HepG2 (cell line): Measurements from ENCODE around the gene LANCL2. TPM values are rescaled to one million over a fixed set of nuclear protein-coding genes. Genes with fewer than 3 reads are reported as not detected.
"Not testable (repeated sequence)": the region's sequence is repeated elsewhere in the genome, so short reads cannot be mapped to it uniquely, and the experiment has no call there.

Source experiments
- ATAC-seq: fragments of 200-7000 bp; cut with Tn5 transposase; 3 replicates; pipeline ENCODE4 v1.9.1; 2020; ENCODE audit warnings: mild to moderate bottlenecking, moderate library complexity
- BruUV-seq: library from RNA; stranded (reverse); fragments of 400-500 nt; replicated peaks from 2 replicates; lab custom pipeline; 2021; lab: Mats Ljungman, UMichigan
- CTCF ChIA-PET: fragments of 300-600 bp; formaldehyde crosslinking; extraction: SDS; loops from one replicate; lab custom pipeline; 2021; ENCODE audit warnings: low total read pairs, inconsistent platforms, low intra/inter-chr PET ratio; lab: Yijun Ruan, JAX
- POLR2A ChIA-PET: fragments of 350-600 bp; sonication (Branson Sonifier 250); formaldehyde crosslinking; loops from one replicate; lab custom pipeline; 2020; ENCODE audit warnings: antibody characterized with exemption, inconsistent platforms; lab: Yijun Ruan, JAX
- DNase-seq: peaks from one replicate; pipeline ENCODE4 v3.0.0-alpha.2; 2015; ENCODE audit warnings: low spot score
- FAIRE-seq: peaks from 3 replicates; lab custom pipeline; 2011; peaks lifted over from hg19 to GRCh38; lab: Jason Lieb, UNC
- H2AFZ ChIP-seq: one replicate; pipeline ENCODE4 v1.6.1; 2011; ENCODE audit warnings: low read length, inconsistent platforms
- H3K27ac ChIP-seq: fragments of 300-600 bp; 3 replicates; pipeline ENCODE4 v1.8.0; 2011; ENCODE audit warnings: mixed run types, mild to moderate bottlenecking, mixed read lengths, low read length, inconsistent platforms; ENCODE audit not compliant: insufficient read depth; ENCODE audit errors: extremely low read length
- H3K27me3 ChIP-seq, 2 experiments: fragments of 200-600 bp in 1 of 2; 2 replicates in 1 of 2; 3 replicates in 1 of 2; pipeline versions ENCODE4 v1.6.0 to v1.8.0; 2011; ENCODE audit warnings: low read length in 2 of 2, mild to moderate bottlenecking in 2 of 2, moderate library complexity in 2 of 2, inconsistent platforms in 1 of 2; ENCODE audit not compliant: insufficient read depth in 2 of 2, control insufficient read depth in 1 of 2
- H3K36me3 ChIP-seq, 2 experiments: fragments of 200-600 bp in 1 of 2; replicated peaks in 1 of 2; 2 replicates in 1 of 2; 3 replicates in 1 of 2; pipeline versions ENCODE4 v1.5.1 to v1.8.0; 2011; ENCODE audit warnings: low read length in 2 of 2, inconsistent platforms in 1 of 2; ENCODE audit not compliant: insufficient read depth in 2 of 2, control insufficient read depth in 1 of 2
- H3K4me1 ChIP-seq: 2 replicates; pipeline ENCODE4 v1.5.1; 2012; ENCODE audit warnings: low read length, inconsistent platforms; ENCODE audit not compliant: insufficient read depth
- H3K4me2 ChIP-seq: 2 replicates; pipeline ENCODE4 v1.6.0; 2011; ENCODE audit warnings: low read depth, low read length, inconsistent platforms
- H3K4me3 ChIP-seq, 3 experiments: fragments of 200-600 bp in 1 of 3; sonication (generic), shearing (Covaris generic) in 1 of 3; replicated peaks in 1 of 3; 2 replicates each; pipeline ENCODE4 v1.5.1; 2011 to 2016; ENCODE audit warnings: low read length in 3 of 3, inconsistent platforms in 2 of 3, low read depth in 2 of 3, mild to moderate bottlenecking in 2 of 3, control low read depth in 1 of 3, mixed read lengths in 1 of 3; ENCODE audit not compliant: insufficient read depth in 1 of 3
- H3K79me2 ChIP-seq: one replicate; pipeline ENCODE4 v1.6.1; 2011; ENCODE audit warnings: low read length, inconsistent platforms; ENCODE audit not compliant: insufficient read depth
- H3K9ac ChIP-seq: 2 replicates; pipeline ENCODE4 v1.6.0; 2011; ENCODE audit warnings: mild to moderate bottlenecking, low read depth, low read length, inconsistent platforms; ENCODE audit not compliant: insufficient read depth
- H3K9me3 ChIP-seq: 2 replicates; pipeline ENCODE4 v1.5.1; 2012; ENCODE audit warnings: mild to moderate bottlenecking, low read length
- H4K20me1 ChIP-seq: 2 replicates; pipeline ENCODE4 v1.6.0; 2011; ENCODE audit warnings: inconsistent platforms, mild to moderate bottlenecking, low read length, moderate library complexity; ENCODE audit not compliant: insufficient read depth
- THYN1 ChIP-seq: sonication (generic); formaldehyde crosslinking; IDR thresholded peaks from 2 replicates; pipeline ENCODE4 v1.8.1; 2023; ENCODE audit warnings: low read depth, mild to moderate bottlenecking, moderate library complexity, missing genetic modification reagents, borderline replicate concordance
- WGBS: methylation state at CpG from one replicate; pipeline ENCODE4 v1.1.6; 2017; ENCODE audit warnings: low lambda C conversion rate; 5-methylcytosine and 5-hydroxymethylcytosine counted together
- in situ Hi-C: cut with HindIII; loops from 2 replicates; pipeline ENCODE4 v1.10.0; 2017; ENCODE audit warnings: low pct_unique_long_range_greater_than_20kb; ENCODE audit not compliant: extremely low pct_ligation_motif_present
- intact Hi-C: fragments of 100-400 bp; cut with micrococcal nuclease; formaldehyde crosslinking; loops from one replicate; pipeline ENCODE4 v1.10.0; 2022; ENCODE audit not compliant: unreplicated experiment
- polyA plus RNA-seq, 8 experiments: library from polyadenylated mRNA; depleted of rRNA in 3 of 8; stranded (reverse) in 7 of 8; unstranded in 1 of 8; fragments of >200 nt; fragmentation: Illumina TruSeq in 4 of 8; extraction: Trizol in 4 of 8; gene quantifications; 2 replicates each; pipeline versions ENCODE4 v1.2.1 to v1.2.3, GENCODE V29; 2011 to 2016; ENCODE audit warnings: low read depth in 4 of 8, missing spikeins in 1 of 8, mixed read lengths in 1 of 8; ENCODE audit not compliant: insufficient read depth in 1 of 8
- total RNA-seq, 5 experiments: library from RNA; depleted of rRNA; stranded (reverse); fragments of >200 nt; fragmentation: Illumina TruSeq; extraction: Trizol; gene quantifications; 2 replicates each; pipeline ENCODE4 v1.2.3, GENCODE V29; 2016; ENCODE audit warnings: low read depth in 1 of 5
- TF ChIP-seq, protein P1 (sequence below): sonication (generic); formaldehyde crosslinking; IDR thresholded peaks from 2 replicates; pipeline ENCODE4 v1.5.1; 2020; ENCODE audit warnings: mild to moderate bottlenecking, missing genetic modification reagents, borderline replicate concordance
- TF ChIP-seq, protein P2 (sequence below): sonication (generic); formaldehyde crosslinking; IDR thresholded peaks from 2 replicates; pipeline ENCODE4 v1.5.0; 2020; ENCODE audit warnings: mild to moderate bottlenecking, missing genetic modification reagents, moderate library complexity
- TF ChIP-seq, protein P3 (sequence below): sonication (generic); formaldehyde crosslinking; IDR thresholded peaks from 2 replicates; pipeline ENCODE4 v1.8.0; 2022; ENCODE audit warnings: low read depth, missing genetic modification reagents

Gene LANCL2
- total and polyA plus RNA-seq, 2 of the 13 experiments (the other 11 are each of a cell fraction or from before 2014, with no cell fraction given), result 10.0 to 13.8 TPM

DNA sequence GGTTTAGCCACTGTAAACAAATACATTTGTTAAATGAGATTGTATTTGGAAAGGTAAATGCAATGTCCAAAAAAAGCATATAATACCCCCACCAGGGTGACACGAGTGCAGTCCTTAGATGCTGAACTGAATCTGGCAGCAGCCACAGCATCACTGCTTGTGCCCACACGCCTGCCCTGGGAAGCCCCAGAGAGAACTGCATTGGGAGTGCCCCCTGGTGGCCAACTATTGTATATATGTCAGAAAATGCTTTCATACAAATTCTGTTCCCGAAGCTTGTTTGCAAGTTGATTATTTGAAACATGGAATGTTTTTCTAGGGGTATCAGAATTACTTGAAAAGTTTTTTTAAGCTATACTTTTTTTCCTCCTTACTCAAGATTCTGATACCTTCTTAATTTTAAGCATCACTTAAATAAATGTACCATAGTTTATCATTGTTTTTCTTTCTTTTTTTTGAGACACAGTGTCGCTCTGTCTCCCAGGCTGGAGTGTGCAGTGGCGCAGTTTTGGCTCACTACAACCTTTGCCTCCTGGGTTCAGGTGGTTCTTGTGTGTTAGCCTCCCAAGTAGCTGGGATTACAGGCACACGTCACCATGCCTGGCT is 50.1 kb downstream of the LANCL2 start (continued):
- TF ChIP-seq, protein P1, sequence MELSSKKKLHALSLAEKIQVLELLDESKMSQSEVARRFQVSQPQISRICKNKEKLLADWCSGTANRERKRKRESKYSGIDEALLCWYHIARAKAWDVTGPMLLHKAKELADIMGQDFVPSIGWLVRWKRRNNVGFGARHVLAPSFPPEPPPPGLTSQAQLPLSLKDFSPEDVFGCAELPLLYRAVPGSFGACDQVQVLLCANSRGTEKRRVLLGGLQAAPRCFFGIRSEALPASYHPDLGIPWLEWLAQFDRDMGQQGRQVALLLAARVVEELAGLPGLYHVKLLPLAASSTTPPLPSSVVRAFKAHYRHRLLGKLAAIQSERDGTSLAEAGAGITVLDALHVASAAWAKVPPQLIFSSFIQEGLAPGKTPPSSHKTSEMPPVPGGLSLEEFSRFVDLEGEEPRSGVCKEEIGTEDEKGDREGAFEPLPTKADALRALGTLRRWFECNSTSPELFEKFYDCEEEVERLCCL (CRISPR knock-in tag), result no peak
- TF ChIP-seq, protein P2, sequence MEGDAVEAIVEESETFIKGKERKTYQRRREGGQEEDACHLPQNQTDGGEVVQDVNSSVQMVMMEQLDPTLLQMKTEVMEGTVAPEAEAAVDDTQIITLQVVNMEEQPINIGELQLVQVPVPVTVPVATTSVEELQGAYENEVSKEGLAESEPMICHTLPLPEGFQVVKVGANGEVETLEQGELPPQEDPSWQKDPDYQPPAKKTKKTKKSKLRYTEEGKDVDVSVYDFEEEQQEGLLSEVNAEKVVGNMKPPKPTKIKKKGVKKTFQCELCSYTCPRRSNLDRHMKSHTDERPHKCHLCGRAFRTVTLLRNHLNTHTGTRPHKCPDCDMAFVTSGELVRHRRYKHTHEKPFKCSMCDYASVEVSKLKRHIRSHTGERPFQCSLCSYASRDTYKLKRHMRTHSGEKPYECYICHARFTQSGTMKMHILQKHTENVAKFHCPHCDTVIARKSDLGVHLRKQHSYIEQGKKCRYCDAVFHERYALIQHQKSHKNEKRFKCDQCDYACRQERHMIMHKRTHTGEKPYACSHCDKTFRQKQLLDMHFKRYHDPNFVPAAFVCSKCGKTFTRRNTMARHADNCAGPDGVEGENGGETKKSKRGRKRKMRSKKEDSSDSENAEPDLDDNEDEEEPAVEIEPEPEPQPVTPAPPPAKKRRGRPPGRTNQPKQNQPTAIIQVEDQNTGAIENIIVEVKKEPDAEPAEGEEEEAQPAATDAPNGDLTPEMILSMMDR (CRISPR knock-in tag), result peak; percentile 75
- TF ChIP-seq, protein P3, sequence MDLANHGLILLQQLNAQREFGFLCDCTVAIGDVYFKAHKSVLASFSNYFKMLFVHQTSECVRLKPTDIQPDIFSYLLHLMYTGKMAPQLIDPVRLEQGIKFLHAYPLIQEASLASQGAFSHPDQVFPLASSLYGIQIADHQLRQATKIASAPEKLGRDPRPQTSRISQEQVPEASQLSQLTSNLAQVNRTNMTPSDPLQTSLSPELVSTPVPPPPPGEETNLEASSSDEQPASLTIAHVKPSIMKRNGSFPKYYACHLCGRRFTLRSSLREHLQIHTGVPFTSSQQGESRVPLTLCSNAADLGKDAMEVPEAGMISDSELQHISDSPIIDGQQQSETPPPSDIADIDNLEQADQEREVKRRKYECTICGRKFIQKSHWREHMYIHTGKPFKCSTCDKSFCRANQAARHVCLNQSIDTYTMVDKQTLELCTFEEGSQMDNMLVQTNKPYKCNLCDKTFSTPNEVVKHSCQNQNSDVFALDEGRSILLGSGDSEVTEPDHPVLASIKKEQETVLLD (CRISPR knock-in tag), result no peak
- no peak for TF ChIP-seq THYN1 (CRISPR knock-in tag)

DNA sequence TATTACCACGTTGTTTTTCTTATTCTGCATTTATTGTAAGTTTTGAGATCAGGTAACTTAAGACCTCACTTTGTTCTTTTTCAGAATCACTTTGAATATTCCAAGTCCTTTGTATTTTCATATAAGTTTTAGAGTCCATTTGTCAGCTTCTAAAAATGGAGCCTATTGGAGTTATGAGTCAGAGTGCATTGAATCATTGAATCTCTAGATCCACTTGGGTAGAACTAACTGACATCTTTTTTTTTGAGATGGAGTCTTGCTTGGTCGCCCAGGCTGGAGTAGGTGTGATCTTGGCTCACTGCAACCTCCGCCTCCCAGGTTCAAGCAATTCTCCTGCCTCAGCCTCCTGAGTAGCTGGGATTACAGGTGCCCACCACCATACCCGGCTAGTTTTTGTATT is 52.3 kb downstream of the LANCL2 start:
- H3K4me2 ChIP-seq, DNase-seq, H4K20me1 ChIP-seq, H3K79me2 ChIP-seq, H3K9me3 ChIP-seq, FAIRE-seq, intact Hi-C loops, H3K4me3 ChIP-seq, ATAC-seq, BruUV-seq, H2AFZ ChIP-seq, H3K36me3 ChIP-seq, H3K9ac ChIP-seq, CTCF ChIA-PET, H3K27me3 ChIP-seq, H3K27ac ChIP-seq: not testable (repeated sequence)
- POLR2A ChIA-PET, result interaction anchor here (1.8 kb wide), 1 partner anchor 52 kb away, joined by 5 read pairs; the partner anchor contains the start of gene LANCL2
- peaks cover 10% of the 10 kb centered on the region for H3K4me1 ChIP-seq
- 98% methylated on average over 4 of the region's 4 CpGs for whole genome bisulfite sequencing
- in situ Hi-C loops, result loop anchor here (25.0 kb wide), 1 partner anchor 655 kb away; the partner anchor contains the start of gene SEC61G
